CD4-positive, CD25-positive, alpha-beta regulatory T cell (primary cell): ENCODE measurements around the gene TSSK1B. TPM values are rescaled to one million over a fixed set of nuclear protein-coding genes. Genes with fewer than 3 reads are reported as not detected.

Experiments used
- ATAC-seq, 2 donors: fragments of 150-1000 bp; cut with Tn5 transposase; one replicate each; pipeline ENCODE4 v1.10.0; 2021; ENCODE audit warnings: low read depth in 2 of 2, moderate number of reproducible peaks in 2 of 2, moderate library complexity in 1 of 2
- DNase-seq, 3 donors: peaks; one replicate each; pipeline versions ENCODE4 v3.0.0 to v3.0.0-alpha.2; 2012 to 2022; ENCODE audit warnings: mixed read lengths in 1 of 3
- H3K27ac ChIP-seq: one replicate; pipeline ENCODE4 v1.7.0; 2013; ENCODE audit warnings: mild to moderate bottlenecking, low read length; ENCODE audit not compliant: insufficient read depth, poor library complexity, severe bottlenecking
- H3K27me3 ChIP-seq: one replicate; pipeline ENCODE4 v1.7.0; 2013; ENCODE audit warnings: low read length; ENCODE audit not compliant: control insufficient read depth, insufficient read depth
- H3K36me3 ChIP-seq: one replicate; pipeline ENCODE4 v1.7.0; 2013; ENCODE audit warnings: mild to moderate bottlenecking, low read length, moderate library complexity; ENCODE audit not compliant: control insufficient read depth, insufficient read depth
- H3K4me1 ChIP-seq: 2 replicates; pipeline ENCODE4 v1.7.0; 2013; ENCODE audit warnings: mild to moderate bottlenecking, low read length; ENCODE audit not compliant: insufficient read depth, control insufficient read depth, poor library complexity, severe bottlenecking
- H3K4me3 ChIP-seq: one replicate; pipeline ENCODE4 v1.7.0; 2013; ENCODE audit warnings: low read depth, mild to moderate bottlenecking, low read length, moderate library complexity
- H3K9me3 ChIP-seq, 2 experiments: 1 replicate in 1 of 2; 2 replicates in 1 of 2; pipeline ENCODE4 v1.7.0; 2013; ENCODE audit warnings: low read length in 2 of 2, mild to moderate bottlenecking in 1 of 2, moderate library complexity in 1 of 2; ENCODE audit not compliant: control insufficient read depth in 2 of 2
- H3K27ac Mint-ChIP-seq, 3 donors: one replicate each; pipeline ENCODE4 v1.8.0; 2020 to 2022; ENCODE audit warnings: mild to moderate bottlenecking in 3 of 3, mixed read lengths in 3 of 3, moderate library complexity in 2 of 3
- H3K27me3 Mint-ChIP-seq: one replicate; pipeline ENCODE4 v1.8.0; 2022; ENCODE audit warnings: mild to moderate bottlenecking, mixed read lengths
- H3K36me3 Mint-ChIP-seq: one replicate; pipeline ENCODE4 v1.8.0; 2020; ENCODE audit warnings: mixed read lengths
- H3K4me1 Mint-ChIP-seq, 4 donors: one replicate each; pipeline ENCODE4 v1.8.0; 2020 to 2022; ENCODE audit warnings: mixed read lengths in 4 of 4, mild to moderate bottlenecking in 1 of 4
- H3K4me3 Mint-ChIP-seq, 4 donors: one replicate each; pipeline ENCODE4 v1.8.0; 2020 to 2022; ENCODE audit warnings: mild to moderate bottlenecking in 4 of 4, mixed read lengths in 4 of 4, moderate library complexity in 3 of 4
- H3K9me3 Mint-ChIP-seq, 7 donors: one replicate each; pipeline ENCODE4 v1.8.0; 2020 to 2022; ENCODE audit warnings: mixed read lengths in 7 of 7, mild to moderate bottlenecking in 3 of 7, moderate library complexity in 2 of 7
- polyA plus RNA-seq, 4 donors: library from polyadenylated mRNA; unstranded; fragments of 300-500 nt; fragmentation: Illumina TruSeq; gene quantifications; one replicate each; pipeline ENCODE4 v1.2.3, GENCODE V29; 2021
- total RNA-seq: library from RNA; stranded (reverse); gene quantifications from one replicate; pipeline ENCODE4 v1.2.3, GENCODE V29; 2022

The TSSK1B gene
- total and polyA plus RNA-seq, 5 donors from 2014 or later, result not detected

DNA sequence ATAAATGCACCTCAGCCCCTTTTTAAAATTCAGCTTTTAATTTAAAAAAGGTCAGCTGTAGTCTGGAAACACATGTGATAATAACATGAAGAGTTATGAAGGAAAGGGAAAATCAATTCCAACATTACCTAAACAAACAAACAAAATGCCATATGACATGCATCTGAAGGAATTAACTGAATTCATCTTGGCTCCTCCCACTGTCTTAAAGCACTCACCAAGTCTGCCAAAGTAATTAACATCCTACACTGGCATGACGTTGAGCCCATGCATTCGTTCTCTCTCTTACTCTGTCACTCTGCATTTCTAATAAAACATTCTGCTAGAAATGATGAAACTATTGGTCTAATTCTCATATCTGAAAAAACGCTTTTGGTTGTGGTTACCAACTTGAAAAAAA is 37.7 kb downstream of the TSSK1B start:
- H3K36me3 Mint-ChIP-seq, result no peaks in the 10 kb centered on the region
- Histone ChIP-seq H3K36me3 (no peaks in the 10 kb centered on the region), H3K27ac (no peak overlapping the region), H3K4me1 (no peaks in the 10 kb centered on the region), H3K27me3 (peaks cover 8% of the 10 kb centered on the region), H3K4me3 (no peak overlapping the region), H3K9me3 (no peaks in the 10 kb centered on the region)
- H3K27me3 Mint-ChIP-seq, result peaks cover 25% of the 10 kb centered on the region
- no peak overlapping the region for H3K27ac Mint-ChIP-seq
- no peak overlapping the region for H3K4me3 Mint-ChIP-seq
- no peak for ATAC-seq
- no peaks in the 10 kb centered on the region for H3K4me1 Mint-ChIP-seq
- H3K9me3 Mint-ChIP-seq, result peaks cover 0 to 6% (median 0%) of the 10 kb centered on the region in 7 donors
- no peak for DNase-seq

DNA sequence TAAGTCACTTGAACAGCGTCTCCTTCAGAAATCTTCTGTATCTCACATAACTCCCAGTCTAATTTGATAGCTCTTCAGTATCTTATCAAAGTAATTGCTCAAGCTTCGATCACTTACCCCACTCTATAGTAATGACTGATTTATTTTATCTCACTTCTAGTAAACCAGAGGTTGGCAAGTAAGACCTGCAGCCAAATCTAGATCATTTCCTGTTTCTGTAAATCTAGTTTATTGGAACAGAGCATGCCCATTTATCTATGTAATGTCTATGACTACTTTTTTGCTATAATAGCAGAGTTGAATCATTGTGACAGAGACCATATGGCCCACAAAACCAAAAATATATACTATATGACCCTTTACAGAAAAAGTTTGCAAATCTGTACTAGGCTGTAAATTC is 40.1 kb downstream of the TSSK1B start:
- Histone ChIP-seq H3K27ac (no peak overlapping the region), H3K4me1 (no peaks in the 10 kb centered on the region), H3K27me3 (peaks cover 8% of the 10 kb centered on the region), H3K4me3 (no peak overlapping the region), H3K36me3 (no peaks in the 10 kb centered on the region), H3K9me3 (no peaks in the 10 kb centered on the region)
- H3K9me3 Mint-ChIP-seq, result peaks cover 0 to 6% (median 0%) of the 10 kb centered on the region in 7 donors
- no peak for DNase-seq
- no peak for ATAC-seq
- no peak overlapping the region for H3K27ac Mint-ChIP-seq
- H3K36me3 Mint-ChIP-seq, result no peaks in the 10 kb centered on the region
- peaks cover 26% of the 10 kb centered on the region for H3K27me3 Mint-ChIP-seq
- H3K4me1 Mint-ChIP-seq, result no peaks in the 10 kb centered on the region
- no peak overlapping the region for H3K4me3 Mint-ChIP-seq

DNA sequence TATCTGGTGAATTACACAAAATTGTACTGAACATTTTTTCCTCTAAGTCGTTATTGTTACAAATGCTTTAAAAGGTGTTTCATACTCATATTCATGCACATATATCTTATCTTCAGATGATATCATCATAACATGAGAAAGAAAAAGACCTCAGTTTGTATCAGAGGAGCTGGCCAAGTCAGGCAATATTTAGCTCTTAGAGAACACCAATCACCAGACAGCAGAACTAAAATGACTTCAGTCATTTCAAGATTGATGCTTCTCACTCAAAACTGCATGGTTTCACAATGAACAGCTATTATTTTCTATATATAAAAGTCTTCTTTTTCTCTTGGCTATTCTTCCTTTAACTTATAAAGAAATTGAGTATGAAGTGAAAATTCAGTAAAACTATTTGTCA is 44.6 kb downstream of the TSSK1B start:
- Histone ChIP-seq H3K36me3 (no peaks in the 10 kb centered on the region), H3K27ac (no peak overlapping the region), H3K27me3 (peaks cover 8% of the 10 kb centered on the region), H3K9me3 (no peaks in the 10 kb centered on the region), H3K4me1 (no peaks in the 10 kb centered on the region), H3K4me3 (no peak overlapping the region)
- ATAC-seq, result no peak
- H3K36me3 Mint-ChIP-seq, result peaks cover 4% of the 10 kb centered on the region
- DNase-seq, result no peak
- peaks cover 25% of the 10 kb centered on the region for H3K27me3 Mint-ChIP-seq
- H3K27ac Mint-ChIP-seq, result no peak overlapping the region
- no peak overlapping the region for H3K4me3 Mint-ChIP-seq
- peaks cover 0 to 4% (median 0%) of the 10 kb centered on the region in 7 donors for H3K9me3 Mint-ChIP-seq
- H3K4me1 Mint-ChIP-seq, result no peaks in the 10 kb centered on the region

GRCh38 chr5:113389116-113389515 is 45.7 kb downstream of the TSSK1B start:
- no peak overlapping the region for H3K27ac ChIP-seq
- H3K9me3 ChIP-seq, result no peaks in the 10 kb centered on the region
- Mint-ChIP-seq H3K4me1 (no peaks in the 10 kb centered on the region), H3K36me3 (peaks cover 4% of the 10 kb centered on the region), H3K4me3 (no peak overlapping the region), H3K27me3 (peaks cover 23% of the 10 kb centered on the region), H3K27ac (no peak overlapping the region), H3K9me3 (peaks cover 0 to under 1% (median 0%) of the 10 kb centered on the region in 7 donors)
- no peaks in the 10 kb centered on the region for H3K4me1 ChIP-seq
- no peak for ATAC-seq
- no peak for DNase-seq
- no peak overlapping the region for H3K4me3 ChIP-seq
- peaks cover 2% of the 10 kb centered on the region for H3K27me3 ChIP-seq
- no peaks in the 10 kb centered on the region for H3K36me3 ChIP-seq

GRCh38 chr5:113387844-113388243 is 46.9 kb downstream of the TSSK1B start:
- ATAC-seq (no peak), DNase-seq (no peak)
- no peaks in the 10 kb centered on the region for H3K36me3 ChIP-seq
- Mint-ChIP-seq H3K9me3 (no peaks in the 10 kb centered on the region), H3K4me3 (no peak overlapping the region), H3K4me1 (no peaks in the 10 kb centered on the region), H3K36me3 (peaks cover 4% of the 10 kb centered on the region), H3K27ac (no peak overlapping the region), H3K27me3 (peaks cover 18% of the 10 kb centered on the region)
- no peaks in the 10 kb centered on the region for H3K4me1 ChIP-seq
- H3K27ac ChIP-seq, result no peak overlapping the region
- peaks cover 2% of the 10 kb centered on the region for H3K27me3 ChIP-seq
- no peaks in the 10 kb centered on the region for H3K9me3 ChIP-seq
- H3K4me3 ChIP-seq, result no peak overlapping the region

DNA sequence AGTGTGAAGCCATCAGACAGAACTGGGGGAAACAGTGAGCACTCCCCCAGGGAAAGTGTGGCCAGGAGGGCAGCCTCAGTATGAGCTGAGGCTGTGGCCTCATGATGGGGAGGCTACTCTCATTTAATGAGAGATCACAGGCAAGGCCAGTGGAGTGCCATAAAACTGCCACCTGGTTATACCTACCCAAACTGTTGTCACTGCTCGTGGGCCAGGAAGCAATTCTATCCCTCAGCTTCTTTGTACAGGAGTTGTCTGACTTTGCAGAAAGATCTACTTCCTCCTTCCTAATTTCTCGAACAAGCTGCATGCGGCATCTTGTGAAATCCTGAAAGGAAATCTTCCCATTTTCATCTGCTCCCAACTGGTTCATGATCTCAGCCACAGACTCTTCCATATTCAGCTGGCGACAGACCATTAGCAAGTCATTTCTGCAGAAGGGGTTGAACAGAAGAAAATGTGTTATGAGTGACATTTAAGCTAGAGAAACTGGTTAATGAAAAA is 50.0 kb downstream of the TSSK1B start:
- Mint-ChIP-seq H3K4me1 (peaks cover 0 to 13% (median 11%) of the 10 kb centered on the region in 4 donors), H3K4me3 (no peak overlapping the region), H3K27ac (no peak overlapping the region), H3K27me3 (peaks cover 13% of the 10 kb centered on the region), H3K9me3 (no peaks in the 10 kb centered on the region), H3K36me3 (peaks cover 4% of the 10 kb centered on the region)
- Histone ChIP-seq H3K4me1 (no peaks in the 10 kb centered on the region), H3K36me3 (no peaks in the 10 kb centered on the region), H3K9me3 (no peaks in the 10 kb centered on the region), H3K4me3 (no peak overlapping the region), H3K27ac (no peak overlapping the region), H3K27me3 (no peaks in the 10 kb centered on the region)
- ATAC-seq (no peak), DNase-seq (no peak)

- DNase-seq (no peak), ATAC-seq (no peak)
- Mint-ChIP-seq H3K36me3 (no peaks in the 10 kb centered on the region), H3K9me3 (no peaks in the 10 kb centered on the region), H3K27me3 (peaks cover 7% of the 10 kb centered on the region), H3K4me1 (peaks cover 11 to 32% (median 27%) of the 10 kb centered on the region in 4 donors), H3K27ac (no peak overlapping the region), H3K4me3 (no peak overlapping the region)
- H3K27me3 ChIP-seq, result no peaks in the 10 kb centered on the region
- H3K9me3 ChIP-seq, result no peaks in the 10 kb centered on the region
- no peak overlapping the region for H3K27ac ChIP-seq
- peaks cover 18% of the 10 kb centered on the region for H3K4me1 ChIP-seq
- no peaks in the 10 kb centered on the region for H3K36me3 ChIP-seq
- H3K4me3 ChIP-seq, result no peak overlapping the region
Measured at GRCh38 chr5:113382731-113383130, 52.1 kb downstream of the TSSK1B start.
